Measurements from ENCODE around the gene ANAPC2. TPM values are rescaled to one million over a fixed set of nuclear protein-coding genes. Genes with fewer than 3 reads are reported as not detected.

The ANAPC2 gene
- total RNA-seq, 1 donor from 2014 or later = 39.2 TPM

GRCh38 chr9:137187386-137187785, 974 bp downstream of the ANAPC2 start:
- no peak for DNase-seq (ENCODE audit: low read depth)
- peaks cover 3% of the 10 kb centered on the region for H3K36me3 ChIP-seq (ENCODE audit: insufficient read depth, low read length)
- peak overlapping the region; percentile 99 for H3K4me2 ChIP-seq (ENCODE audit: low read length)
- peaks cover 68% of the 10 kb centered on the region for H3K79me2 ChIP-seq (ENCODE audit: insufficient read depth, low read length)
- no peak for TF ChIP-seq EZH2 (IDR thresholded peaks at IDR 0.05; ENCODE audit: insufficient read depth, low read length)
- TF ChIP-seq CTCF (IDR thresholded peaks at IDR 0.05; ENCODE audit: insufficient read depth, low read depth, low read length) = no peak
- H3K27ac ChIP-seq (ENCODE audit: low read depth, low read length) = no peak overlapping the region
- peak overlapping the region; percentile 94 for H3K4me3 Mint-ChIP-seq (ENCODE audit: unreplicated experiment)
- H3K9me3 Mint-ChIP-seq (ENCODE audit: unreplicated experiment) = no peaks in the 10 kb centered on the region
- H3K4me1 ChIP-seq (ENCODE audit: insufficient read depth, low read length) = peaks cover 19% of the 10 kb centered on the region
- peaks cover 7% of the 10 kb centered on the region for H3K36me3 Mint-ChIP-seq (ENCODE audit: low read depth, unreplicated experiment)
- no peak for FAIRE-seq
- no peak overlapping the region for H2AFZ ChIP-seq (ENCODE audit: low read depth, low read length)
- no peaks in the 10 kb centered on the region for H3K27me3 ChIP-seq (ENCODE audit: insufficient read depth, low read length)
- peak overlapping the region; percentile 69 for H3K27ac Mint-ChIP-seq (ENCODE audit: unreplicated experiment)
- H4K20me1 ChIP-seq (ENCODE audit: insufficient read depth, low read length) = peaks cover 56% of the 10 kb centered on the region
- no peaks in the 10 kb centered on the region for H3K27me3 Mint-ChIP-seq (ENCODE audit: low read depth, unreplicated experiment)
- H3K4me3 ChIP-seq (ENCODE audit: insufficient read depth, low read depth, low read length) = peak overlapping the region; percentile 94
- H3K9ac ChIP-seq (ENCODE audit: low read length) = peak overlapping the region; percentile 93
- peaks cover 16% of the 10 kb centered on the region for H3K4me1 Mint-ChIP-seq (ENCODE audit: low read depth, unreplicated experiment)
- no peaks in the 10 kb centered on the region for H3K9me3 ChIP-seq (ENCODE audit: insufficient read depth, low read depth, low read length)

GRCh38 chr9:137186385-137186784, 2.0 kb downstream of the ANAPC2 start:
- peaks cover 19% of the 10 kb centered on the region for H3K4me1 ChIP-seq (ENCODE audit: insufficient read depth, low read length)
- peaks cover 60% of the 10 kb centered on the region for H3K79me2 ChIP-seq (ENCODE audit: insufficient read depth, low read length)
- Mint-ChIP-seq H3K9me3 (ENCODE audit: unreplicated experiment) (no peaks in the 10 kb centered on the region), H3K4me3 (ENCODE audit: unreplicated experiment) (peak overlapping the region; percentile 94), H3K27ac (ENCODE audit: unreplicated experiment) (peak overlapping the region; percentile 12), H3K4me1 (ENCODE audit: low read depth, unreplicated experiment) (peaks cover 16% of the 10 kb centered on the region), H3K36me3 (ENCODE audit: low read depth, unreplicated experiment) (peaks cover 10% of the 10 kb centered on the region), H3K27me3 (ENCODE audit: low read depth, unreplicated experiment) (no peaks in the 10 kb centered on the region)
- no peak for FAIRE-seq
- TF ChIP-seq EZH2 (IDR thresholded peaks at IDR 0.05; ENCODE audit: insufficient read depth, low read length) (no peak), CTCF (IDR thresholded peaks at IDR 0.05; ENCODE audit: insufficient read depth, low read depth, low read length) (no peak)
- H4K20me1 ChIP-seq (ENCODE audit: insufficient read depth, low read length) = peaks cover 50% of the 10 kb centered on the region
- H3K4me2 ChIP-seq (ENCODE audit: low read length) = peak overlapping the region; percentile 99
- peaks cover 3% of the 10 kb centered on the region for H3K36me3 ChIP-seq (ENCODE audit: insufficient read depth, low read length)
- H3K4me3 ChIP-seq (ENCODE audit: insufficient read depth, low read depth, low read length) = no peak overlapping the region
- DNase-seq (ENCODE audit: low read depth) = no peak
- H3K9ac ChIP-seq (ENCODE audit: low read length) = no peak overlapping the region
- H3K9me3 ChIP-seq (ENCODE audit: insufficient read depth, low read depth, low read length) = no peaks in the 10 kb centered on the region
- H3K27ac ChIP-seq (ENCODE audit: low read depth, low read length) = no peak overlapping the region
- H2AFZ ChIP-seq (ENCODE audit: low read depth, low read length) = no peak overlapping the region
- H3K27me3 ChIP-seq (ENCODE audit: insufficient read depth, low read length) = no peaks in the 10 kb centered on the region

- Histone ChIP-seq H3K79me2 (ENCODE audit: insufficient read depth, low read length) (peaks cover 55% of the 10 kb centered on the region), H4K20me1 (ENCODE audit: insufficient read depth, low read length) (peaks cover 46% of the 10 kb centered on the region), H3K4me1 (ENCODE audit: insufficient read depth, low read length) (peaks cover 19% of the 10 kb centered on the region), H3K4me2 (ENCODE audit: low read length) (no peak overlapping the region), H3K4me3 (ENCODE audit: insufficient read depth, low read depth, low read length) (no peak overlapping the region), H3K36me3 (ENCODE audit: insufficient read depth, low read length) (peaks cover 3% of the 10 kb centered on the region), H3K9me3 (ENCODE audit: insufficient read depth, low read depth, low read length) (no peaks in the 10 kb centered on the region), H3K27ac (ENCODE audit: low read depth, low read length) (no peak overlapping the region), H2AFZ (ENCODE audit: low read depth, low read length) (no peak overlapping the region), H3K9ac (ENCODE audit: low read length) (no peak overlapping the region), H3K27me3 (ENCODE audit: insufficient read depth, low read length) (no peaks in the 10 kb centered on the region)
- Mint-ChIP-seq H3K9me3 (ENCODE audit: unreplicated experiment) (no peaks in the 10 kb centered on the region), H3K4me3 (ENCODE audit: unreplicated experiment) (no peak overlapping the region), H3K27ac (ENCODE audit: unreplicated experiment) (no peak overlapping the region), H3K4me1 (ENCODE audit: low read depth, unreplicated experiment) (peaks cover 16% of the 10 kb centered on the region), H3K36me3 (ENCODE audit: low read depth, unreplicated experiment) (peaks cover 10% of the 10 kb centered on the region), H3K27me3 (ENCODE audit: low read depth, unreplicated experiment) (no peaks in the 10 kb centered on the region)
- DNase-seq (ENCODE audit: low read depth) (no peak), FAIRE-seq (no peak)
- TF ChIP-seq CTCF (IDR thresholded peaks at IDR 0.05; ENCODE audit: insufficient read depth, low read depth, low read length) = no peak
- TF ChIP-seq EZH2 (IDR thresholded peaks at IDR 0.05; ENCODE audit: insufficient read depth, low read length) = no peak
These were observed 2.4 kb downstream of the ANAPC2 start for GRCh38 chr9:137185921-137186320.

All from astrocyte (in vitro differentiated cells and primary cell).